K562 (cell line): ENCODE results near the gene GPSM3. TPM values are rescaled to one million over a fixed set of nuclear protein-coding genes. Genes with fewer than 3 reads are reported as not detected.
A peak's percentile ranks its signal among the peaks of the same experiment; 100 is the strongest.
"Not testable (repeated sequence)": the region's sequence is repeated elsewhere in the genome, so short reads cannot be mapped to it uniquely, and the experiment has no call there.

Source experiments
- ATAC-seq: fragments of 200-7000 bp; cut with Tn5 transposase; 3 replicates; pipeline ENCODE4 v1.9.1; 2020; ENCODE audit warnings: moderate library complexity
- BruUV-seq: library from RNA; stranded (reverse); fragments of 400-500 nt; replicated peaks from 2 replicates; lab custom pipeline; 2021; lab: Mats Ljungman, UMichigan
- CTCF ChIA-PET: fragments of 300-600 bp; formaldehyde crosslinking; extraction: SDS; loops from one replicate; lab custom pipeline; 2021; ENCODE audit warnings: low intra/inter-chr PET ratio; lab: Yijun Ruan, JAX
- POLR2A ChIA-PET: fragments of 300-600, 350-650 bp; sonication (Branson Sonifier 250); formaldehyde crosslinking; extraction: SDS; loops from one replicate; lab custom pipeline; 2021; ENCODE audit warnings: antibody characterized with exemption, inconsistent platforms; lab: Yijun Ruan, JAX
- DNase-seq, 4 experiments: peaks; one replicate each; pipeline versions ENCODE4 v3.0.0 to v3.0.0-alpha.2; 2011 to 2018; ENCODE audit warnings: low spot score in 3 of 4, mixed read lengths in 3 of 4; ENCODE audit errors: extremely low read depth in 1 of 4
- FAIRE-seq: peaks from 2 replicates; lab custom pipeline; 2011; peaks lifted over from hg19 to GRCh38; lab: Jason Lieb, UNC
- H2AFZ ChIP-seq: 2 replicates; pipeline ENCODE4 v1.6.0; 2011; ENCODE audit warnings: low read depth, low read length, control low read depth, inconsistent platforms
- H3K27ac ChIP-seq: fragments of 200-600 bp; 3 replicates; pipeline ENCODE4 v1.8.0; 2011; ENCODE audit warnings: low read depth, mild to moderate bottlenecking, control low read depth, inconsistent platforms, low read length, moderate library complexity, mixed read lengths; ENCODE audit errors: extremely low read depth
- H3K27me3 ChIP-seq, 2 experiments: fragments of 300-600 bp in 1 of 2; 2 replicates in 1 of 2; 3 replicates in 1 of 2; pipeline versions ENCODE4 v1.6.0 to v1.8.0; 2011; ENCODE audit warnings: inconsistent platforms in 2 of 2, low read length in 2 of 2, mild to moderate bottlenecking in 1 of 2, mixed read lengths in 1 of 2, moderate library complexity in 1 of 2; ENCODE audit not compliant: control insufficient read depth in 2 of 2, insufficient read depth in 2 of 2
- H3K36me3 ChIP-seq: fragments of 300-600 bp; 3 replicates; pipeline ENCODE4 v1.8.0; 2011; ENCODE audit warnings: mild to moderate bottlenecking, low read length, inconsistent platforms; ENCODE audit not compliant: control insufficient read depth, insufficient read depth
- H3K4me1 ChIP-seq, 2 experiments: fragments of 200-600 bp in 1 of 2; replicated peaks in 1 of 2; 2 replicates in 1 of 2; 3 replicates in 1 of 2; pipeline versions ENCODE4 v1.5.1 to v1.8.0; 2011; ENCODE audit warnings: inconsistent platforms in 2 of 2, low read length in 2 of 2, mild to moderate bottlenecking in 1 of 2, mixed read lengths in 1 of 2, moderate library complexity in 1 of 2; ENCODE audit not compliant: control insufficient read depth in 2 of 2, insufficient read depth in 2 of 2
- H3K4me2 ChIP-seq: 2 replicates; pipeline ENCODE4 v1.6.1; 2011; ENCODE audit warnings: low read length, control low read depth, inconsistent platforms, mixed read lengths; ENCODE audit not compliant: insufficient read depth
- H3K4me3 ChIP-seq: fragments of 200-600 bp; sonication (generic), shearing (Covaris generic); 2 replicates; pipeline ENCODE4 v1.5.1; 2016; ENCODE audit warnings: control low read depth, inconsistent platforms
- H3K79me2 ChIP-seq: fragments of 200-600 bp; 3 replicates; pipeline ENCODE4 v1.8.0; 2011; ENCODE audit warnings: low read length, inconsistent platforms; ENCODE audit not compliant: control insufficient read depth, insufficient read depth
- H3K9ac ChIP-seq, 2 experiments: 2 replicates each; pipeline versions ENCODE4 v1.6.0 to v1.6.1; 2011; ENCODE audit warnings: low read depth in 2 of 2, low read length in 2 of 2, control low read depth in 1 of 2, inconsistent platforms in 1 of 2, mild to moderate bottlenecking in 1 of 2, mixed read lengths in 1 of 2; ENCODE audit not compliant: insufficient read depth in 1 of 2
- H3K9me1 ChIP-seq: one replicate; pipeline ENCODE4 v1.6.0; 2011; ENCODE audit warnings: inconsistent platforms, mild to moderate bottlenecking, low read length, moderate library complexity; ENCODE audit not compliant: control insufficient read depth, insufficient read depth
- H3K9me3 ChIP-seq: replicated peaks from 2 replicates; pipeline ENCODE4 v1.5.1; 2011; ENCODE audit warnings: low read depth, low read length, inconsistent platforms; ENCODE audit not compliant: control insufficient read depth, insufficient read depth
- H4K20me1 ChIP-seq: replicated peaks from 2 replicates; pipeline ENCODE4 v1.6.1; 2011; ENCODE audit warnings: low read length, inconsistent platforms, mixed read lengths; ENCODE audit not compliant: control insufficient read depth, insufficient read depth
- ARNT ChIP-seq, 2 experiments: fragments of 450-650 bp; IDR thresholded peaks; 2 replicates each; pipeline ENCODE4 v1.6.1; 2016; ENCODE audit warnings: mild to moderate bottlenecking in 1 of 2
- GABPA ChIP-seq: fragments of 200-800 bp; sonication (Bioruptor generic); conservative IDR thresholded peaks from 2 replicates; pipeline ENCODE4 v1.6.1; 2016; ENCODE audit warnings: low read depth, missing genetic modification characterization, missing compliant biosample characterization
- GABPB1 ChIP-seq: sonication (generic); formaldehyde crosslinking; IDR thresholded peaks from 2 replicates; pipeline ENCODE4 v1.8.0; 2022; ENCODE audit warnings: mild to moderate bottlenecking, missing genetic modification reagents
- LEF1 ChIP-seq: fragments of 450-650 bp; IDR thresholded peaks from 2 replicates; pipeline ENCODE4 v1.6.1; 2016; ENCODE audit warnings: mild to moderate bottlenecking
- NFRKB ChIP-seq: fragments of 450-650 bp; IDR thresholded peaks from 2 replicates; pipeline ENCODE4 v1.6.1; 2016; ENCODE audit warnings: low read depth
- NR2C2 ChIP-seq, 2 experiments: fragments of 200-800 bp in 1 of 2; sonication (Bioruptor generic) in 1 of 2; sonication (generic) in 1 of 2; formaldehyde crosslinking in 1 of 2; IDR thresholded peaks; 2 replicates each; pipeline versions ENCODE4 v1.6.1 to v1.8.0; 2016 to 2022; ENCODE audit warnings: mild to moderate bottlenecking in 1 of 2, missing compliant biosample characterization in 1 of 2, missing genetic modification characterization in 1 of 2, missing genetic modification reagents in 1 of 2
- PML ChIP-seq: IDR thresholded peaks from 2 replicates; pipeline ENCODE4 v1.6.1; 2012; ENCODE audit warnings: low read length, inconsistent platforms
- ZNF589 ChIP-seq: fragments of 200-800 bp; sonication (Bioruptor generic); IDR thresholded peaks from 2 replicates; pipeline ENCODE4 v1.6.1; 2016; ENCODE audit warnings: low read depth, missing genetic modification characterization, missing compliant biosample characterization
- whole genome bisulfite sequencing: fragments of 100-300 bp; shearing (Covaris generic); methylation state at CpG from one replicate; pipeline ENCODE4 v1.1.6; 2016; ENCODE audit warnings: low coverage, mixed read lengths; ENCODE audit not compliant: insufficient coverage; ENCODE audit errors: missing lambda C conversion rate; 5-methylcytosine and 5-hydroxymethylcytosine counted together
- in situ Hi-C: fragments of 300-500 bp; cut with MboI; formaldehyde crosslinking; loops from 4 replicates; pipeline ENCODE4 v1.15.0; 2018; ENCODE audit warnings: inconsistent platforms, mixed read lengths
- intact Hi-C: fragments of 100-400 bp; cut with micrococcal nuclease; formaldehyde crosslinking; loops from 2 replicates; pipeline ENCODE4 v1.14.2; 2022
- polyA plus RNA-seq, 8 experiments: library from polyadenylated mRNA; depleted of rRNA in 4 of 8; stranded (reverse) in 5 of 8; unstranded in 3 of 8; fragments of >200 nt; fragmentation: Nextera tagmentation in 2 of 8; fragmentation: Illumina TruSeq in 1 of 8; extraction: Ambion mirVana in 2 of 8; extraction: Trizol in 1 of 8; gene quantifications; 2 replicates each; pipeline versions ENCODE4 v1.2.1 to v1.2.3, GENCODE V29; 2011 to 2014; ENCODE audit warnings: inconsistent platforms in 1 of 8, missing spikeins in 1 of 8
- total RNA-seq, 7 experiments: library from RNA; depleted of rRNA in 6 of 7; stranded (reverse); fragments of >200 nt in 6 of 7; fragmentation: Illumina TruSeq in 2 of 7; extraction: Trizol in 2 of 7; gene quantifications; 2 replicates each; pipeline versions ENCODE4 v1.2.1 to v1.2.3, GENCODE V29; 2011 to 2021; ENCODE audit warnings: low replicate concordance in 1 of 7
- TF ChIP-seq, protein P1 (sequence below): sonication (generic); formaldehyde crosslinking; IDR thresholded peaks from 2 replicates; pipeline ENCODE4 v1.8.0; 2022; ENCODE audit warnings: missing genetic modification reagents, mild to moderate bottlenecking, moderate library complexity, borderline replicate concordance
- TF ChIP-seq, protein P2 (sequence below), 3 experiments: fragments of 200-800 bp in 1 of 3; fragments of 250-450 bp in 1 of 3; fragments of 450-650 bp in 1 of 3; sonication (Bioruptor Pico) in 1 of 3; sonication (Bioruptor generic) in 1 of 3; formaldehyde crosslinking in 1 of 3; IDR thresholded peaks; 2 replicates each; pipeline versions ENCODE4 v1.6.1 to v1.8.0; 2016 to 2022; ENCODE audit warnings: mild to moderate bottlenecking in 2 of 3, missing genetic modification characterization in 2 of 3, missing compliant biosample characterization in 1 of 3, moderate library complexity in 1 of 3

The GPSM3 gene
- total and polyA plus RNA-seq, 9 of the 15 experiments (the other 6 are each of a cell fraction or from before 2014, with no cell fraction given), result 5.3 to 42.6 (median 24.4) TPM

DNA sequence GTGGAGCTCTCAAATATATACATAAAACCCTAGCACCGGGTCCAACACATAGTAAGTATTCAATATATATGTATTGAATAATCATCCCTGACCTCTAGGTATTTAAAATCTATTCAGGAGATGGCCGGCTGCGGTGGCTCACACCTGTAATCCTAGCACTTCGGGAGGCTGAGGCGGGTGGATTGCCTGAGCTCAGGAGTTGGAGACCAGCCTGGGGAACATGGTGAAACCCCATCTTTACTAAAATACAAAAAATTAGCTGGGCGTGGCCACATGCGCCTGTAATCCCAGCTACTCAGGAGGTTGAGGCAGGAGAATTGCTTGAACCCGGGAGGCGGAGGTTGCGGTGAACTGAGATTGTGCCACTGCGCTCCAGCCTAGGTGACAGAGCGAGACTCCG lies 653 bp upstream of the GPSM3 start:
- 76% methylated on average over 13 of the region's 13 CpGs for WGBS
- BruUV-seq, result not testable (repeated sequence)

More for the DNA sequence above, 653 bp upstream of the GPSM3 start:
- Histone ChIP-seq H3K27ac (peak overlapping the region; percentile 93), H3K9ac (peak overlapping the region; percentile 75 to 85; a peak in 3 of 4 replicates), H2AFZ (peak overlapping the region; percentile 97), H3K79me2 (peaks cover 53% of the 10 kb centered on the region), H3K4me1 (peaks cover 73 to 74% of the 10 kb centered on the region in 2 experiments), H3K4me3 (peak overlapping the region; percentile 79), H3K4me2 (peak overlapping the region; percentile 94)
- H4K20me1 ChIP-seq; in situ Hi-C loops; H3K27me3 ChIP-seq; ATAC-seq; DNase-seq; FAIRE-seq; H3K9me1 ChIP-seq; H3K36me3 ChIP-seq; CTCF ChIA-PET; H3K9me3 ChIP-seq; TF ChIP-seq NR2C2 (CRISPR knock-in tag; IDR thresholded peaks at IDR 0.05): not testable (repeated sequence)
- TF ChIP-seq, protein P1, sequence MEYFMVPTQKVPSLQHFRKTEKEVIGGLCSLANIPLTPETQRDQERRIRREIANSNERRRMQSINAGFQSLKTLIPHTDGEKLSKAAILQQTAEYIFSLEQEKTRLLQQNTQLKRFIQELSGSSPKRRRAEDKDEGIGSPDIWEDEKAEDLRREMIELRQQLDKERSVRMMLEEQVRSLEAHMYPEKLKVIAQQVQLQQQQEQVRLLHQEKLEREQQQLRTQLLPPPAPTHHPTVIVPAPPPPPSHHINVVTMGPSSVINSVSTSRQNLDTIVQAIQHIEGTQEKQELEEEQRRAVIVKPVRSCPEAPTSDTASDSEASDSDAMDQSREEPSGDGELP, result 0 out of 2 replicates have a peak, but pooled peaks have one; percentile 20
- TF ChIP-seq, protein P2, sequence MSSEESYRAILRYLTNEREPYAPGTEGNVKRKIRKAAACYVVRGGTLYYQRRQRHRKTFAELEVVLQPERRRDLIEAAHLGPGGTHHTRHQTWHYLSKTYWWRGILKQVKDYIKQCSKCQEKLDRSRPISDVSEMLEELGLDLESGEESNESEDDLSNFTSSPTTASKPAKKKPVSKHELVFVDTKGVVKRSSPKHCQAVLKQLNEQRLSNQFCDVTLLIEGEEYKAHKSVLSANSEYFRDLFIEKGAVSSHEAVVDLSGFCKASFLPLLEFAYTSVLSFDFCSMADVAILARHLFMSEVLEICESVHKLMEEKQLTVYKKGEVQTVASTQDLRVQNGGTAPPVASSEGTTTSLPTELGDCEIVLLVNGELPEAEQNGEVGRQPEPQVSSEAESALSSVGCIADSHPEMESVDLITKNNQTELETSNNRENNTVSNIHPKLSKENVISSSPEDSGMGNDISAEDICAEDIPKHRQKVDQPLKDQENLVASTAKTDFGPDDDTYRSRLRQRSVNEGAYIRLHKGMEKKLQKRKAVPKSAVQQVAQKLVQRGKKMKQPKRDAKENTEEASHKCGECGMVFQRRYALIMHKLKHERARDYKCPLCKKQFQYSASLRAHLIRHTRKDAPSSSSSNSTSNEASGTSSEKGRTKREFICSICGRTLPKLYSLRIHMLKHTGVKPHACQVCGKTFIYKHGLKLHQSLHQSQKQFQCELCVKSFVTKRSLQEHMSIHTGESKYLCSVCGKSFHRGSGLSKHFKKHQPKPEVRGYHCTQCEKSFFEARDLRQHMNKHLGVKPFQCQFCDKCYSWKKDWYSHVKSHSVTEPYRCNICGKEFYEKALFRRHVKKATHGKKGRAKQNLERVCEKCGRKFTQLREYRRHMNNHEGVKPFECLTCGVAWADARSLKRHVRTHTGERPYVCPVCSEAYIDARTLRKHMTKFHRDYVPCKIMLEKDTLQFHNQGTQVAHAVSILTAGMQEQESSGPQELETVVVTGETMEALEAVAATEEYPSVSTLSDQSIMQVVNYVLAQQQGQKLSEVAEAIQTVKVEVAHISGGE (CRISPR knock-in tag; IDR thresholded peaks at IDR 0.05), result peak in 1 of 3 experiments; percentile 12; a peak in 1 of 6 replicates
- TF ChIP-seq NFRKB (0 out of 2 replicates have a peak, but pooled peaks have one; percentile 41), NR2C2 (tag; IDR thresholded peaks at IDR 0.05) (0 out of 2 replicates have a peak, but pooled peaks have one; percentile 31), GABPA (tag) (peak; percentile 58), GABPB1 (CRISPR knock-in tag) (0 out of 2 replicates have a peak, but pooled peaks have one; percentile 12), LEF1 (0 out of 2 replicates have a peak, but pooled peaks have one; percentile 6), PML (0 out of 2 replicates have a peak, but pooled peaks have one; percentile 10), ARNT (IDR thresholded peaks at IDR 0.05) (peak in 1 of 2 experiments; percentile 46; a peak in 1 of 4 replicates), ZNF589 (CRISPR knock-in tag) (peak; percentile 70; the same call in 1 of the 2 replicates)
- intact Hi-C loops, result loop anchor here (10.0 kb wide), 1 partner anchor 288 kb away; the partner anchor contains the start of gene ZBTB12
- POLR2A ChIA-PET, result interaction anchor here (0.6 to 1.4 kb wide), 4 partner anchors 10 to 629 kb away, joined by 3 to 6 read pairs (median 3); no protein-coding TSS in a partner anchor
